NT2/D1 (cell line): Measurements from ENCODE around the gene ATG16L1.
"Not testable (repeated sequence)": the region's sequence is repeated elsewhere in the genome, so short reads cannot be mapped to it uniquely, and the experiment has no call there.

Experiments used
- DNase-seq: peaks from one replicate; pipeline ENCODE4 v3.0.0-alpha.2; 2011; ENCODE audit warnings: low read depth, low spot score
- H3K27me3 ChIP-seq: 2 replicates; pipeline ENCODE4 v1.6.0; 2011; ENCODE audit warnings: mild to moderate bottlenecking; ENCODE audit not compliant: insufficient read length, insufficient read depth
- H3K36me3 ChIP-seq: 2 replicates; pipeline ENCODE4 v1.6.1; 2011; ENCODE audit warnings: mild to moderate bottlenecking, low read length, mixed read lengths; ENCODE audit not compliant: insufficient read depth, insufficient read length
- H3K4me1 ChIP-seq: 2 replicates; pipeline ENCODE4 v1.5.1; 2011; ENCODE audit not compliant: insufficient read depth, insufficient read length
- H3K4me3 ChIP-seq: 2 replicates; pipeline ENCODE4 v1.5.1; 2011; ENCODE audit warnings: low read depth; ENCODE audit not compliant: insufficient read length
- H3K9ac ChIP-seq: 2 replicates; pipeline ENCODE4 v1.6.0; 2011; ENCODE audit warnings: low read depth; ENCODE audit not compliant: insufficient read length
- H3K9me3 ChIP-seq: 2 replicates; pipeline ENCODE4 v1.5.1; 2011; ENCODE audit warnings: mild to moderate bottlenecking, low read length; ENCODE audit not compliant: insufficient read depth
- SUZ12 ChIP-seq: IDR thresholded peaks from 2 replicates; pipeline ENCODE4 v1.6.1; 2011; ENCODE audit not compliant: insufficient read length, insufficient read depth; ENCODE audit errors: extremely low read depth
- YY1 ChIP-seq: IDR thresholded peaks from 2 replicates; pipeline ENCODE4 v1.6.1; 2011; ENCODE audit not compliant: insufficient read length, insufficient read depth
- ZNF274 ChIP-seq: IDR thresholded peaks from 2 replicates; pipeline ENCODE4 v1.6.1; 2011; ENCODE audit warnings: mild to moderate bottlenecking, low read depth, low read length

Gene ATG16L1

GRCh38 chr2:233325814-233326213, 74.3 kb downstream of the ATG16L1 start:
- Histone ChIP-seq H3K9ac (no peak overlapping the region), H3K4me1 (peaks cover 10% of the 10 kb centered on the region), H3K27me3 (peaks cover 100% of the 10 kb centered on the region), H3K4me3 (no peak overlapping the region), H3K9me3 (no peaks in the 10 kb centered on the region), H3K36me3 (no peaks in the 10 kb centered on the region)
- no peak for DNase-seq
- TF ChIP-seq ZNF274 (no peak), SUZ12 (no peak), YY1 (no peak)

GRCh38 chr2:233326500-233326899, 75.0 kb downstream of the ATG16L1 start:
- H3K4me1 ChIP-seq: peaks cover 10% of the 10 kb centered on the region
- H3K36me3 ChIP-seq: no peaks in the 10 kb centered on the region
- peaks cover 100% of the 10 kb centered on the region for H3K27me3 ChIP-seq
- no peaks in the 10 kb centered on the region for H3K9me3 ChIP-seq
- no peak for TF ChIP-seq ZNF274
- no peak for TF ChIP-seq YY1
- no peak overlapping the region for H3K9ac ChIP-seq
- no peak for DNase-seq
- H3K4me3 ChIP-seq: no peak overlapping the region

GRCh38 chr2:233328922-233329321, 77.4 kb downstream of the ATG16L1 start:
- TF ChIP-seq YY1 (no peak), SUZ12 (no peak), ZNF274 (no peak)
- H3K4me3 ChIP-seq: no peak overlapping the region
- no peak for DNase-seq
- no peaks in the 10 kb centered on the region for H3K36me3 ChIP-seq
- no peaks in the 10 kb centered on the region for H3K9me3 ChIP-seq
- H3K27me3 ChIP-seq: peaks cover 99% of the 10 kb centered on the region
- H3K9ac ChIP-seq: no peak overlapping the region
- peaks cover 10% of the 10 kb centered on the region for H3K4me1 ChIP-seq

GRCh38 chr2:233329489-233330135, 78.1 kb downstream of the ATG16L1 start:
- Histone ChIP-seq H3K4me1 (peaks cover 10% of the 10 kb centered on the region), H3K9me3 (no peaks in the 10 kb centered on the region), H3K27me3 (peaks cover 99% of the 10 kb centered on the region), H3K9ac (no peak overlapping the region), H3K36me3 (no peaks in the 10 kb centered on the region), H3K4me3 (no peak overlapping the region)
- TF ChIP-seq YY1 (peak; percentile 52), ZNF274 (no peak)
- peak; percentile 90 for DNase-seq

GRCh38 chr2:233331536-233331935, 80.1 kb downstream of the ATG16L1 start:
- Histone ChIP-seq H3K4me1 (peaks cover 10% of the 10 kb centered on the region), H3K9ac (no peak overlapping the region), H3K36me3 (no peaks in the 10 kb centered on the region), H3K9me3 (no peaks in the 10 kb centered on the region), H3K4me3 (no peak overlapping the region), H3K27me3 (peaks cover 98% of the 10 kb centered on the region)
- TF ChIP-seq SUZ12: no peak
- no peak for TF ChIP-seq YY1
- no peak for TF ChIP-seq ZNF274
- no peak for DNase-seq

- no peak overlapping the region for H3K9ac ChIP-seq
Measured at GRCh38 chr2:233332125-233332524, 80.7 kb downstream of the ATG16L1 start.

GRCh38 chr2:233334915-233335314, 83.4 kb downstream of the ATG16L1 start:
- Histone ChIP-seq H3K9ac (no peak overlapping the region), H3K36me3 (no peaks in the 10 kb centered on the region), H3K9me3 (no peaks in the 10 kb centered on the region), H3K4me1 (peaks cover 2% of the 10 kb centered on the region), H3K27me3 (peaks cover 92% of the 10 kb centered on the region), H3K4me3 (no peak overlapping the region)
- TF ChIP-seq YY1 (no peak), SUZ12 (no peak), ZNF274 (no peak)
- no peak for DNase-seq

More at GRCh38 chr2:233332125-233332524, 80.7 kb downstream of the ATG16L1 start:
- H3K27me3 ChIP-seq: peaks cover 98% of the 10 kb centered on the region
- H3K4me3 ChIP-seq: no peak overlapping the region
- no peak for DNase-seq
- TF ChIP-seq SUZ12: no peak
- TF ChIP-seq ZNF274: no peak
- no peak for TF ChIP-seq YY1
- H3K4me1 ChIP-seq: peaks cover 10% of the 10 kb centered on the region
- H3K9me3 ChIP-seq: no peaks in the 10 kb centered on the region
- no peaks in the 10 kb centered on the region for H3K36me3 ChIP-seq

- H3K4me1 ChIP-seq, DNase-seq, H3K9me3 ChIP-seq, H3K4me3 ChIP-seq, H3K9ac ChIP-seq, H3K36me3 ChIP-seq: not testable (repeated sequence)
- H3K27me3 ChIP-seq: peaks cover 80% of the 10 kb centered on the region
Measured at GRCh38 chr2:233336091-233336490, 84.6 kb downstream of the ATG16L1 start.
